Measurements from ENCODE around the gene LCMT2.

- TF ChIP-seq CTCF (IDR thresholded peaks at IDR 0.05) (no peak), POLR2A (IDR thresholded peaks at IDR 0.05) (no peak)
These were observed 5.2 kb downstream of the LCMT2 start for GRCh38 chr15:43325039-43325684.
